MM.1S (cell line): ENCODE results near the gene NDUFA11.

ENCODE experiments used
- DNase-seq: peaks from one replicate; pipeline ENCODE4 v3.0.0-alpha.2; 2015
- H2AFZ ChIP-seq: fragments of 300-600 bp; sonication (generic); 2 replicates; pipeline ENCODE4 v1.6.0; 2016; ENCODE audit warnings: antibody characterized with exemption, low read length
- H3F3A ChIP-seq: fragments of 300-600 bp; sonication (generic); 2 replicates; pipeline ENCODE4 v1.6.1; 2016; ENCODE audit warnings: mild to moderate bottlenecking, antibody characterized with exemption, low read length, moderate library complexity, mixed read lengths; ENCODE audit not compliant: insufficient read depth
- H3K27ac ChIP-seq: fragments of 300-600 bp; sonication (generic); 2 replicates; pipeline ENCODE4 v1.5.1; 2016; ENCODE audit warnings: mild to moderate bottlenecking, low read length
- H3K27me3 ChIP-seq: fragments of 300-600 bp; sonication (generic); replicated peaks from 2 replicates; pipeline ENCODE4 v1.6.0; 2016; ENCODE audit warnings: low read length; ENCODE audit not compliant: insufficient read depth
- H3K36me3 ChIP-seq: fragments of 300-600 bp; sonication (generic); replicated peaks from 2 replicates; pipeline ENCODE4 v1.6.1; 2016; ENCODE audit warnings: mild to moderate bottlenecking, low read length, mixed read lengths; ENCODE audit not compliant: insufficient read depth
- H3K4me1 ChIP-seq: fragments of 300-600 bp; sonication (generic); 2 replicates; pipeline ENCODE4 v1.6.1; 2016; ENCODE audit warnings: low read length, mixed read lengths
- H3K4me2 ChIP-seq: fragments of 300-600 bp; sonication (generic); 2 replicates; pipeline ENCODE4 v1.6.0; 2016; ENCODE audit warnings: low read depth, low read length
- H3K4me3 ChIP-seq: fragments of 300-600 bp; sonication (generic); 2 replicates; pipeline ENCODE4 v1.5.1; 2016; ENCODE audit warnings: low read length, mixed read lengths
- H3K79me2 ChIP-seq: fragments of 300-600 bp; sonication (generic); 2 replicates; pipeline ENCODE4 v1.6.1; 2016; ENCODE audit warnings: mixed run types, low read length, mixed read lengths
- H3K9ac ChIP-seq: fragments of 300-600 bp; sonication (generic); 2 replicates; pipeline ENCODE4 v1.6.1; 2016; ENCODE audit warnings: low read length, mixed read lengths
- H3K9me2 ChIP-seq: fragments of 300-600 bp; sonication (generic); replicated peaks from 2 replicates; pipeline ENCODE4 v1.6.1; 2016; ENCODE audit warnings: mild to moderate bottlenecking, low read length, mixed read lengths; ENCODE audit not compliant: insufficient read depth
- H3K9me3 ChIP-seq: fragments of 300-600 bp; sonication (generic); replicated peaks from 2 replicates; pipeline ENCODE4 v1.6.1; 2016; ENCODE audit warnings: mild to moderate bottlenecking, low read length, mixed read lengths; ENCODE audit not compliant: insufficient read depth
- H4K20me1 ChIP-seq: fragments of 300-600 bp; sonication (generic); 2 replicates; pipeline ENCODE4 v1.6.1; 2016; ENCODE audit warnings: mild to moderate bottlenecking, low read length, moderate library complexity, mixed read lengths; ENCODE audit not compliant: insufficient read depth
- CTCF ChIP-seq: fragments of 300-600 bp; sonication (generic); IDR thresholded peaks from 2 replicates; pipeline ENCODE4 v1.5.1; 2016; ENCODE audit warnings: antibody characterized with exemption, low read length, mixed read lengths
- EZH2 ChIP-seq: fragments of 300-600 bp; sonication (generic); optimal IDR thresholded peaks from 2 replicates; pipeline ENCODE3; 2017; ENCODE audit warnings: low read depth, mild to moderate bottlenecking, antibody characterized with exemption, low read length, mixed read lengths
- EZH2phosphoT487 ChIP-seq: fragments of 300-600 bp; sonication (generic); IDR thresholded peaks from 2 replicates; pipeline ENCODE4 v1.6.1; 2018; ENCODE audit warnings: antibody characterized with exemption, low read length

The NDUFA11 gene

GRCh38 chr19:5929625-5930024, 26.0 kb upstream of the NDUFA11 start:
- Histone ChIP-seq H3K79me2 (peaks cover 16% of the 10 kb centered on the region), H3F3A (no peaks in the 10 kb centered on the region), H2AFZ (no peak overlapping the region), H4K20me1 (0 out of 2 replicates have a peak, but pooled peaks cover 5% of the 10 kb centered on the region), H3K4me3 (no peak overlapping the region), H3K4me2 (no peak overlapping the region), H3K9me3 (no peaks in the 10 kb centered on the region), H3K9me2 (no peaks in the 10 kb centered on the region), H3K27ac (no peak overlapping the region), H3K4me1 (no peaks in the 10 kb centered on the region), H3K9ac (no peak overlapping the region), H3K36me3 (peaks cover 28% of the 10 kb centered on the region; the same call in 1 of the 2 replicates), H3K27me3 (no peaks in the 10 kb centered on the region)
- DNase-seq: no peak
- TF ChIP-seq EZH2: no peak
- no peak for TF ChIP-seq CTCF
- no peak for TF ChIP-seq EZH2phosphoT487

DNA sequence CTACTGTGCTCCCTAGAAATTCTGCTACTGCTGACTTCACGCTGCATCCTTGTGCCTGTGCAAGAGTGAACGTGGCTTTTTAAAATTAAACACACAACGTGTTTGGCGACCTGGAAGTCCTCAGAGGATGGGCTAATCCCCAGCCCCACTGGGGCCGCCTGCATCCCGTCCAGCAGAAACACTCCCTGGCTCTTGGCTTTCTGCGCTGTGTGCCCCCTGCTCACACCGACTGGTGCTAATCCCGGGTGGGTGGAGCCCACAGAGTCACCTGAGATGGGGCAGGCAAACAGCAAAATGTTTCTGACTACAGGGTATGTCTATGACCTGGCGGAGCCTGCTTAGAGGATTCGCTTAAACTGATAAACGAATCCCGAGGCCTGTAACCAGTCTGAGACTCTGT, 25.6 kb upstream of the NDUFA11 start:
- H3K4me1 ChIP-seq: no peaks in the 10 kb centered on the region
- H3K9ac ChIP-seq: no peak overlapping the region
- H3K4me3 ChIP-seq: no peak overlapping the region
- no peaks in the 10 kb centered on the region for H3K27me3 ChIP-seq
- H3K79me2 ChIP-seq: peaks cover 12% of the 10 kb centered on the region
- no peak overlapping the region for H3K4me2 ChIP-seq
- no peak for TF ChIP-seq EZH2
- TF ChIP-seq CTCF: no peak
- TF ChIP-seq EZH2phosphoT487: no peak
- H3K36me3 ChIP-seq: peaks cover 28% of the 10 kb centered on the region; the same call in 1 of the 2 replicates
- H3K9me2 ChIP-seq: no peaks in the 10 kb centered on the region
- H3F3A ChIP-seq: no peaks in the 10 kb centered on the region
- no peak overlapping the region for H2AFZ ChIP-seq
- no peak for DNase-seq
- H4K20me1 ChIP-seq: 0 out of 2 replicates have a peak, but pooled peaks cover 3% of the 10 kb centered on the region
- H3K27ac ChIP-seq: no peak overlapping the region
- no peaks in the 10 kb centered on the region for H3K9me3 ChIP-seq

GRCh38 chr19:5927441-5927821, 23.8 kb upstream of the NDUFA11 start:
- Histone ChIP-seq H3K4me2 (no peak overlapping the region), H3K27me3 (no peaks in the 10 kb centered on the region), H2AFZ (no peak overlapping the region), H3K36me3 (peaks cover 28% of the 10 kb centered on the region; the same call in 1 of the 2 replicates), H3K9ac (no peak overlapping the region), H3K79me2 (no peaks in the 10 kb centered on the region), H3K9me3 (no peaks in the 10 kb centered on the region), H3K4me3 (no peak overlapping the region), H3K9me2 (no peaks in the 10 kb centered on the region), H3K27ac (no peak overlapping the region), H4K20me1 (no peaks in the 10 kb centered on the region), H3F3A (no peaks in the 10 kb centered on the region), H3K4me1 (no peaks in the 10 kb centered on the region)
- no peak for TF ChIP-seq CTCF
- TF ChIP-seq EZH2phosphoT487: no peak
- TF ChIP-seq EZH2: no peak
- DNase-seq: no peak
